KMS-11 (cell line): Measurements from ENCODE around the gene PDCL3.

ENCODE experiments used
- H2AFZ ChIP-seq: fragments of 200-600 bp; sonication (generic); 2 replicates; pipeline ENCODE4 v1.6.1; 2016; ENCODE audit warnings: antibody characterized with exemption, mixed run types, low read depth
- H3K27ac ChIP-seq: fragments of 200-600 bp; sonication (generic); 2 replicates; pipeline ENCODE4 v1.6.1; 2016; ENCODE audit warnings: mild to moderate bottlenecking, mixed run types
- H3K27me3 ChIP-seq: fragments of 200-600 bp; sonication (generic); 2 replicates; pipeline ENCODE4 v1.6.1; 2017; ENCODE audit warnings: mild to moderate bottlenecking, low read depth, mixed run types, moderate library complexity; ENCODE audit not compliant: insufficient read depth
- H3K36me3 ChIP-seq: fragments of 200-600 bp; sonication (generic); 2 replicates; pipeline ENCODE4 v1.6.1; 2017; ENCODE audit warnings: mild to moderate bottlenecking, mixed run types; ENCODE audit not compliant: insufficient read depth
- H3K4me1 ChIP-seq: fragments of 200-600 bp; sonication (generic); 2 replicates; pipeline ENCODE4 v1.6.1; 2016; ENCODE audit warnings: mild to moderate bottlenecking, low read depth, mixed run types; ENCODE audit not compliant: poor library complexity, severe bottlenecking
- H3K4me2 ChIP-seq: fragments of 200-600 bp; sonication (generic); 2 replicates; pipeline ENCODE4 v1.7.0; 2016; ENCODE audit warnings: mild to moderate bottlenecking, mixed run types
- H3K4me3 ChIP-seq: fragments of 200-600 bp; sonication (generic); IDR thresholded peaks from 2 replicates; pipeline ENCODE4 v1.6.1; 2017; ENCODE audit warnings: low read depth, low read length, mixed read lengths; ENCODE audit not compliant: insufficient read depth
- H3K79me2 ChIP-seq: fragments of 200-600 bp; sonication (generic); 2 replicates; pipeline ENCODE4 v1.6.1; 2016; ENCODE audit warnings: low read depth, mixed run types; ENCODE audit not compliant: insufficient read depth
- H3K9ac ChIP-seq: fragments of 200-600 bp; sonication (generic); 2 replicates; pipeline ENCODE4 v1.6.1; 2016; ENCODE audit warnings: mild to moderate bottlenecking, mixed run types
- H4K20me1 ChIP-seq: fragments of 200-600 bp; sonication (generic); 2 replicates; pipeline ENCODE4 v1.6.1; 2016; ENCODE audit warnings: mild to moderate bottlenecking, mixed run types; ENCODE audit not compliant: insufficient read depth
- CTCF ChIP-seq: fragments of 200-600 bp; sonication (generic); conservative IDR thresholded peaks from 2 replicates; pipeline ENCODE4 v1.6.1; 2017; ENCODE audit warnings: low read depth, mild to moderate bottlenecking, antibody characterized with exemption, low read length, moderate library complexity, mixed read lengths

PDCL3 gene

GRCh38 chr2:100613719-100614118, 50.9 kb downstream of the PDCL3 start:
- Histone ChIP-seq H3K27me3 (no peaks in the 10 kb centered on the region), H4K20me1 (no peaks in the 10 kb centered on the region), H3K9ac (no peak overlapping the region), H3K4me2 (no peak overlapping the region), H2AFZ (no peak overlapping the region), H3K27ac (no peak overlapping the region), H3K4me1 (no peaks in the 10 kb centered on the region), H3K36me3 (no peaks in the 10 kb centered on the region), H3K4me3 (no peak overlapping the region), H3K79me2 (no peaks in the 10 kb centered on the region)
- TF ChIP-seq CTCF: no peak

- H3K36me3 ChIP-seq: no peaks in the 10 kb centered on the region
- H3K27me3 ChIP-seq: no peaks in the 10 kb centered on the region
- no peak overlapping the region for H3K27ac ChIP-seq
- no peak for TF ChIP-seq CTCF
- no peak overlapping the region for H3K4me3 ChIP-seq
- no peak overlapping the region for H2AFZ ChIP-seq
- no peak overlapping the region for H3K9ac ChIP-seq
- no peak overlapping the region for H3K4me2 ChIP-seq
- no peaks in the 10 kb centered on the region for H3K79me2 ChIP-seq
- H3K4me1 ChIP-seq: no peaks in the 10 kb centered on the region
- no peaks in the 10 kb centered on the region for H4K20me1 ChIP-seq
Measured at GRCh38 chr2:100614455-100615000, 51.7 kb downstream of the PDCL3 start.

GRCh38 chr2:100615471-100615870, 52.7 kb downstream of the PDCL3 start:
- no peaks in the 10 kb centered on the region for H3K36me3 ChIP-seq
- H3K4me2 ChIP-seq: no peak overlapping the region
- no peaks in the 10 kb centered on the region for H4K20me1 ChIP-seq
- no peaks in the 10 kb centered on the region for H3K4me1 ChIP-seq
- H3K9ac ChIP-seq: no peak overlapping the region
- TF ChIP-seq CTCF: no peak
- no peaks in the 10 kb centered on the region for H3K79me2 ChIP-seq
- no peak overlapping the region for H3K4me3 ChIP-seq
- no peaks in the 10 kb centered on the region for H3K27me3 ChIP-seq
- no peak overlapping the region for H3K27ac ChIP-seq
- H2AFZ ChIP-seq: no peak overlapping the region

GRCh38 chr2:100615886-100616285, 53.1 kb downstream of the PDCL3 start:
- TF ChIP-seq CTCF: no peak
- H3K27me3 ChIP-seq: no peaks in the 10 kb centered on the region
- no peaks in the 10 kb centered on the region for H3K79me2 ChIP-seq
- no peaks in the 10 kb centered on the region for H4K20me1 ChIP-seq
- H3K4me3 ChIP-seq: no peak overlapping the region
- no peaks in the 10 kb centered on the region for H3K4me1 ChIP-seq
- no peak overlapping the region for H3K4me2 ChIP-seq
- H2AFZ ChIP-seq: no peak overlapping the region
- H3K36me3 ChIP-seq: no peaks in the 10 kb centered on the region
- H3K9ac ChIP-seq: no peak overlapping the region
- H3K27ac ChIP-seq: no peak overlapping the region
